CD4-positive, alpha-beta T cell treated with Interleukin-12 subunit alpha and Interleukin-12 subunit beta, for 1 hour (primary cell): ENCODE data around the gene MYBBP1A.

Experiments used
- DNase-seq: peaks from one replicate; pipeline ENCODE4 v3.0.0-alpha.2; 2020

MYBBP1A gene

DNA sequence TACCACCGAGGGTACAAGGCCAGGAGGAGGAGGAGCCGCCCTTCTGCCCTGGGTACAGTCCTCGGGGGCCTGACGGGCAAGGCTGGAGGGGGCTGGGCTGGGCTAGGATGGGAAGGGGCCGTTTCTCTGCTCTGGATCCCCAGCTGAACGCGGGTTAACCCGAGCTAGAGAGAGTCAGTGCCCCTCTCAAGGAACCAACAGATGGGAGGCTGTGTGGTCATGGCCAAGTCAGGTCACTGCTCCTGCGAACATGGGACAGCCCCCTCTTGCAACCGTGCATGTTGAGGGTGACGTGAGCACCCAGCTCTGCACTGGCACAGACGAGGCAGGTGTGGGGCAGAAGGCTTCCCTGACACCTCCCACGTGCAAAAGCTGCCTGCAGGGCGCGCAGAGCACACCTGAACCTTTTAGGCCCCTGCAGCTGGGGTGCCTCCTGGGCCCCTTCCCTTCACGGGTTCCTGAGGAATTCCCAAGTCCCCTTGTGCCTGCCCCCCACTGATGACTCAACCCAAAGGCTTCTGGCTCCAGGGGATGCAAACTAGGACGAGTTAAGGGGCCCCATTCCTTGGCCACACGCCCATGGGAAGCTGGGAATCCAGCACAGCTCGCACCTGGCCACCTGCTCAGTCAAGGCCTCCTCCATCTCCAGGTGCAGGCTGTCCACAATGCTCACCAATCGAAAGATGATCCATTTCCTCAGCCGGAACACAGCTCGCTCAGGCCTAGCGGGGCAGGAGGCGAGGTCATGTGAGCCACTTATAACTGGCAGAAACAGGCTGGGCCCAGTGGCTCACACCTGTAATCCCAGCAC lies 6.3 kb downstream of the MYBBP1A start:
- no peak for DNase-seq

DNA sequence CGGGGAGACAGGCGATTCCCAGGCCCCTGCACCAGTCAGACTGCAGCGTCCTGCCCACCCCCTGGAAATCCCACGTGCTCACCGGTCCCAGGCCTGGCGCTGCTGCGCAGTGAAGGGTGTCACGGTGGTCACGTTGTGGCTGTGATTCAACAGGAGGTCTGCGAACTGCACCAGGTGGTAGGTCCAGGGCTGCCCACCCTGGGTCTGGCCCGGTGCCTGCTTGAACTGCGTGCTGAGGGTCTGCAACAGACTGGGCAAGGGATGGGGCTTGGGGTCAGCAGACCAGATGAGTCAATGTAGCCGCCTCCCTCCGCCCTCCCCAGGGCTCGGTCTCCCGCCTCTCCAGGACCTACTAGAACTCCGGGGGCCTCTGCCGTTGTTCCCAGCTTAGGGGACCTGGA lies 7.1 kb downstream of the MYBBP1A start:
- DNase-seq = no peak

DNA sequence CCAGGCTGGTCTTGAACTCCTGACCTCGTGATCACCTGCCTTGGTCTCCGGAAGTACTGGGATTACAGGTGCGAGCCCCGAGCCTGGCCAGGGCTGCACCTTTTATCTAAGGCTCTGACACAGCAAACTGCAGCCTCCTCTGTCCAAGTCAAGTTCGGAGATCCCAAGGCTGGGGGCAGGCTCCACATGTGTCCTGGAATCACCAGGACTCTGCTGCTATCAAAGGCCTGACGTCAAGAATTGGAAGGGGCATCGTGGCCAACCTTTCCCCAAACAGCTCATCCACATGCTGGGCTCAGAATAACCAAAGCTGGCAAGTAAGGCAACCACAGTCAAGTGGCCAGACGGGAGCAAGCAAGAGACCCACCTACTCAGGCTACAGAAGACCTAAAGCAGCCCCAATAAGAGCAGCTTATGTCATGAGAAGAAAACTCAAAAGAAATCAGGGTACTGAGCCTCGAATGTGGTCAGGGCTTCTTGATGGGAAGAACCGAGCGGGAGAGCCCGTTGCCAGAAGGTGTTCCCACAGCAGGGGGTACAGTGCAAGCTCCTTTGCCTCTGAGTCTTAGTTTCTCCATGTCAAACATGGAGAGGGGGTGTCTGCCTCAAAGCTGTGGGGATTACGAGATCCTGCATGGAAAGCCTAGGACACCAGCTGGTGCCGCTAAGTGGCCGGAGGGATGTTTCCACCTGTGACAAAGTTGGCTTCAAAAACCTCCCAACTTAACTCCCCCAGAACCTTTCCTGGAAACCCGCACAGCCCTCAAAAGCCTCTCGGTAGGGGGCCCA lies 7.9 kb downstream of the MYBBP1A start:
- no peak for DNase-seq

GRCh38 chr17:4545217-4545951 lies 9.8 kb downstream of the MYBBP1A start:
- no peak for DNase-seq

DNA sequence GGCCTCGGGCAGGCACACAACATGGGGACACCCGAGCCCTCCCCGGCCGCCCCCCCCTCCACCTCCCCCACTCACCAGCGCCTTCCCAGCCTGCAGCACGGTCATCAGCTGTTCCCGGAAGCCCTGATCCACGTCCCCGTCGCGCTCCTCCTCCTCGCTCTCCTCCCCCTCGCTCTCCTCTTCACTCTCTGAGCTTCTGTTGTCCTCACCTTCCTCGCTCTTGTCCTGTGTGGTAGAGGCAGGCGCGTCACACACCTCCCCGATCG lies 10.3 kb downstream of the MYBBP1A start:
- no peak for DNase-seq

- no peak for DNase-seq
Observed at GRCh38 chr17:4544135-4544950, 10.8 kb downstream of the MYBBP1A start.

DNA sequence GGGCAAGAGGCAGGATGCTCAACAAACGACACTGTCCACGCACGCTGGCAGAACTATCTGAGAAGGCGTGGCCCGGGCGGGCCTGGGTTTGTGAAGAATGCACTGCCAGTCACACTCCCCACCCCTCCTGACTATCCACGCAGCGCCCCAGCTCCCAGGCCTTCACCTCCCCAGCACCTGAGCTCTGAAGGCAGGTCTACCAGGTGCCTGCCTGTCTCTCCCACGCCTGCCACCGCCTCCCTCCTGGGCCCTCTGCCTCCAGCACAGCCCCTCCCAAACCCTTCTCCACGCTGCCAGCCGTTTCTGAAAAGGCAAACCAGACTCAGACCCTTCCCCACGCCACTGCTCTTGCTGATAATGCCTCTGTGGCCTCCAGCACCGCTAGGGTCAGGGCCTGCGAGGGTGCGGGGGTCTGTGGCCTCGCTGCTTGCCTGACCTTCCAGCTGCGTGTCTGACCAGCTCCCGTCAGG lies 11.6 kb downstream of the MYBBP1A start:
- no peak for DNase-seq

DNA sequence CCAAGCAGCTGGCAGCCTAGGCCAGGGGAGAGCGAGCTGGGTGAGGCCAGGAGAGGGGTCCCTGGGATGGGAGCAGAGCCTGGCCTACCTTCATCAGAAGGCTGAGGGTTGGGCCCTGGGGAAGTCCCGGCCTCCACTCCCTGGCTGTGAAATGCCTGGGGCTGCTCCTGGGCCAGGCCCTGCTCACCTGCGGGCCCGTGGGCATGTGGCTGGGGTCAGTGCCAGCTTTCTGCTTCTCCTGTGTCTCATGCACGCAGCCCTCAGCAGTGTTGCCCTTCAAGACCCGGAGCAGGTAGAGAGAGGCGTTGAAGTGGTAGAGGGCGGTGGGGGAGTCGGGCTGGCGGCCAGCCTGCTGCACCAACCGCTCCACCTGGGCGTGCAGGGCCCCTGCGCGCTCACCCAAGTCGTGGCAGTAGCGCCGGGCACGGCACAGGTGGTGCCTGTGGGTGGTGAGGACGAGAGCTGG lies 12.4 kb downstream of the MYBBP1A start:
- no peak for DNase-seq

GRCh38 chr17:4542003-4542725 lies 13.0 kb downstream of the MYBBP1A start:
- DNase-seq = no peak

GRCh38 chr17:4541328-4542002 lies 13.7 kb downstream of the MYBBP1A start:
- DNase-seq = no peak

GRCh38 chr17:4540687-4541327 lies 14.4 kb downstream of the MYBBP1A start:
- no peak for DNase-seq

- DNase-seq = no peak
Observed at GRCh38 chr17:4540224-4540651, 14.9 kb downstream of the MYBBP1A start.

DNA sequence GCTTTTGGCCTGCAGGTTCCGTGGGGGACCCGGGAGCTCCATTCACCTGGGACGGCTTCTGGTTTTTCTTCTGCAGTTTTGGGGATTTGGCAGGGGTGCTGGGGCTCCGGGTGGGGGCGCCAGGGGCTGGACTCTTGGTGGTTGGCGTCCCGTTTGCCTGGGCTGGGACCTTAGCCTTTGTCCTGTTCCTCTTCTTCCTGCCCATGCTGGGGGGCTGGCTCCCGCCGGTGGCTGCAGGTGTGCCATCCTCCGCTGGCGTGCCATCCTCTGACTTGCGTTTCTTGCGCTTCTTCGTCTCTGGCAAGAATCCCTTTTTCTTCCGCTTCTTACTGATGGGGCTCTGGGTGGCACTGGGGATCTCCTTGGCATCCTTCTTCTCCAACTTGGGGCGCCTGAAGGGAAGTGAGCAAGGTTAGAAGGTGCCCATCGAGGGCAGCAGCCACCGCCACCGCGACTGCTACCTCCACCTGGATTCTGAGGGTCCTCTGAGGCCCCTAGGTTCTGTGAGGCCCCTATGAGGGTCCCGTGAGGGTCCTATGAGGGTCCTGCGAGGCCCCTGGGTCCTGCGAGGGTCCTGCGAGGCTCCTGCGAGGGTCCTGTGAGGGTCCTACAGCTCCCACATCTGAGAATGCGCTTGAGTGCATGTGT lies 15.5 kb downstream of the MYBBP1A start:
- no peak for DNase-seq

DNA sequence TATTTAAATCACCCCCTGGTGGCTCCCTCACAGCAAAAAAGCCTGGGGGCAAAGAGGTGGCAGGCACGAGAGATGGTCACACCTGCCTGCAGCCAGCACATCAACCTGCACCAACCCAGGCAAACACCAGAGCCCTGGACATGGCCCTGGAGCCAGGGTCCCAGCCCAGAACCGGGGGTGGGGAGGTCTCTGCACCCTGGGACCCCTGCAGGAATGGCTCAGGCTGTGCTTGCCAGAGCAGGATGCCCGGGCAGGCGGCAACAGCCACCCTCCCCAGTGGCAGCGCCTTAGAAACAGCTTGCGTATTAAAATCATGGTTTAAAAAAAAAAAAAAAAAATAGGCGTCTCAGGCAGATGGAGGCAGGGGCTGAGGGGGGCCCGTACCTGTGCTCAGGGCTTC lies 16.2 kb downstream of the MYBBP1A start:
- DNase-seq = no peak

DNA sequence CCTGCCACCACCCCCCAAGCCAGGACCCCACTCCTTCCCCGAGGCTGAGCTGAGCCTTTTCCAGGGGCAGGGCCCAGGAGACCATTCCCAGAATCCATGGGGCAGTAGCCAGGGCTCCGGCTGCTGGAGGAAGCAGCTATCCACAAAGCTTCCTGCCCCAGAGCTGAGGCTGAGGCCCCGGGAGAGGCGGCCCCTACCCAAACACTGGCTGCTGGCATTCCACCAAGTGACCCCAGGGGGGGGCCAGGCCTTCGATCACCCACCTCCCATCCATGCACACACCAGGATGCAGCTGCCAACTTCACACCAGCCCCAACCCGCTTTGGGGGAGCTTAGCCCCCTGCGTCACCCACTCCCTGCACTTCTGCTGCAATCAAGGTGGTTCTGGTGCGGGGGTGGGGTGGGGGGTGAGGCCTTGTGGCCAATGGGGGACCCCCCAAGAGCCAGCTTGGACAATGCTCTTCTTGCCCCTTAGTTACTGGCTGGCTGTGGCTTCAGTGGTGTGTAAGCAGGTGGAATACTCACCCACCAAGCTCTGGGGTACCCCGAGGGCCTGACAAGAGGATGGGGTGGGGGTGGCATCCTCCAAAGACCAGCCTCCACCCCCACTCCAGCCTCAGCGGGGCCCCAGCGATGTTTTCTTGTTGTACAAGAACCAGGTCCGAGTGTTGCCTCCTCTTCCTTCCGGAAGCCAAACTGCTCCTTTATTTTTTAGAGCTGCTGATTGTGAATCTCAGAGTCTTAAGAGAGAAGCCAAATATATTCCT lies 16.8 kb downstream of the MYBBP1A start:
- no peak for DNase-seq

- no peak for DNase-seq
Observed at GRCh38 chr17:4537451-4538235, 17.5 kb downstream of the MYBBP1A start.

DNA sequence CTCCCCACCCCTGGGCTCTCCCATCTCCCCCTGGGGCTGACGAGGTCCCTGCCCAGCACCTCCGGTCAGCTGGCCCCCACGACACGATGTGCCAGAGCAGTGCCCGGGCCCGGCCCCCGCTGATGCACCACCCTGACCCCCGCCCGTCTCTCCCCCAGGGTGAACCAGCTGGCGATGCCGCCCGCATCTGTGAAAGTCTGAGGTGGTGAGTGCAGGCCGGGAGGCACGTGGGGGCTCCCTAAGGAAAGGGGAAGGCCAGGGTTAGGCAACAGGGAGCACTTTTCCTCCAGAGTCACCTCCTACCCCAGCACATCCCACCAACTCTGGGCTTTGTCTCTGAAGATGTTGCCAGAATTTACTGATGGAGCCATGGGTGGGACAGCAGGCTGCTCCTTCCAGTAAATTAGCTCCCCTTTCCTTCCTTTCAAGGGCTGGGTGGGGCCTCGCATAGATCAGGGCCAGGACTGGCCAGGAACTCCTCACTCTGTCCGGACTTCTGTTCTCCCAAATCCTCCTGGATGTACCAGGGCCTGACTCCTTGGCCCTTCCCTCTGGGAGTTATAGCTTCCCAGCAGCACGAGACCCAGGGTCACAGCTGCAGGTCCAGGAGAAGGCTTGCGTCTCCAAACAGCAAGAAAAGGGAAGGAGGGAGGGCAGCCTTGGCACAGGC lies 18.3 kb downstream of the MYBBP1A start:
- no peak for DNase-seq

- no peak for DNase-seq
Observed at GRCh38 chr17:4536259-4536741, 18.9 kb downstream of the MYBBP1A start.
